Embryonic facial prominence (tissue), 1 donor: ENCODE measurements around the gene NDP.
"Not testable (repeated sequence)": the region's sequence is repeated elsewhere in the genome, so short reads cannot be mapped to it uniquely, and the experiment has no call there.

Experiments used
- DNase-seq: peaks from one replicate; pipeline ENCODE4 v3.0.0-alpha.2; 2016; ENCODE audit errors: extremely low spot score

Gene NDP

DNA sequence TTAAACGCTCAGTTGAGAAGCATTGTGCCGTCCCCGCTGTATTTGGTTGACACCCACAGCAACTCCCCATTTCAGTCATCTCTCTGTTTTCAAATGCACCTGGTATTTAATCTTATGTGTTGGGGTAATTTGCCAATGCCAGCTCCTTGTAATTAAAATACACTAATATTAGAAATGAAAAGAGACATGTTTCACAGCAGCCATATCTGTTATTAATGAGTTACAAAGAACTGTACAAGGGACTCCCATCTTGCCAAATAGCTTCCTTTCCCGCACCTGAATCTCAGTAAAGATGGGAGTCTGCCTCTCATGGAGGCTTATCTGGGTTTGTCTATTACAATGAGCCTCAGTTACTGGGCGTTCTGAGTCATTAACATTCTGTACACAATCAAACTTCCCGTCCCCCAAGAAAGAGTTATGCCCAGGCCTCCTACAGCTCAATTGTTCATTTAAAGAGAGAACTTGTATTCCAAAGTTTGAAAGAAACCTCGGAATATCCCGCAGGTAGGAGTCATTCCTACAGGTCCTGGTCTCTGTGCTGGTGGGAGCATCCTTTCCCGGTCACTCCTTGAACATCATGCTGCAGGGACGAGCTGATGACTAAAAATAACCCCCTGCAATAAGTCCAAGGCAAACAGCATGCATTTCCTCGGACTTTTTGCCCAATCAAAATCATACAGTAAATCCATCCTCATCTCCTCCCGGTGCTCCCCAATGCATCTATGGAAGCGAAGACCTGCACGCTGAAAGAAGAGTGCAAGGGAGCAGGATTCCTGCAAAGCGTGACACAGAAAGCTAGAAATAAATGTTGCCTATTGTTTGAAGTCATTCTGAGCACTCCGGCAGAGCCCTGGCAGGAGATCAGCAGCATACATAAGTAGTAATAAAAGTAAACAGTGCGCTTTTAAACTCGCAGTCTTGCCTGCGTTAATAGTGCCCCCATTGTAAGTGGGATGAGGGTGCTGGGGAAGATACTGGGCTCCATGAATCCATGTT lies 926 bp downstream of the NDP start:
- no peak for DNase-seq

GRCh38 chrX:43970528-43970927 lies 2.7 kb downstream of the NDP start:
- no peak for DNase-seq

- DNase-seq, result no peak
Measured at GRCh38 chrX:43969504-43970501, 3.4 kb downstream of the NDP start.

DNA sequence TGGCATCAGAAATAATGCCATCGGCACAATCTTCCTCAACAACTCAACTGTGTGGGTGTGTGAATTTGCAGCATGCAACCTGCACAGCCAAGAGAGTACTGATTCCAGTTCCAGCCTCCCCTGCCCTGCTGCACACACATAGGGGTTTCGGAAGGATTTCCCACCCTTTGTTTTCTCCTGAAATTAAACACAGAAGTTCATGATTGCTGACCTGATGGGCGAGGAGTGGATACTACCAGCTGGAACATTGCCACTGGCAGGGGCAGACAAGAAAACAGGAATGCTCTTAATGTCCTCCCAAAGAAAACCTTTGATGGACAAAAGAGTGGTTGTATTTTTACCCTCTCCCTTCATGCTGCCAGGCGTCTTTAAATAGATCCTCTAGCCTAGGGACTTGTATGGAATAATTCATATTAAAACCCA lies 4.8 kb downstream of the NDP start:
- no peak for DNase-seq

- DNase-seq, result no peak
Measured at GRCh38 chrX:43964936-43965335, 8.3 kb downstream of the NDP start.

DNA sequence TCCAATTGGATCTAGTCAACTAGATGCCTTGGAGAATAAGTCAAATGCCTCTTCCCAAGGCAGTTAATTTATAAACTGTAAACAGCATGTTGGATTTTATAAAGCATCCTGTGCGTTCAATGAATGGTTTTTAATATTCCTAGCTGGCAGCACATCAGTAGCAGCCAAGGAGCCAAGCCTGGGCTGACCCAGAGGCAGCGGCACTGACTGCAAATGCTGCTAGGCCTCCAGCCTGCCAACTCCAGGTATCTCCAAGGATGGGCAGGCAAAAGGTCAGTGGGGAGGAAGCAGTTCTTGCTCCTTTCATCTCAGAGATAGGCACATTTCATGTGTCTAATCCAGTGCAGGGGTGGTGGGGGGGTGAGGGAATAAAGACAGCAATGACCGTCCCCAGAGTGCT lies 9.5 kb downstream of the NDP start:
- DNase-seq, result no peak

GRCh38 chrX:43962636-43963035 lies 10.6 kb downstream of the NDP start:
- no peak for DNase-seq

- no peak for DNase-seq
Measured at GRCh38 chrX:43961699-43962098, 11.5 kb downstream of the NDP start.

- DNase-seq, result peak; percentile 53
Measured at GRCh38 chrX:43958529-43958928, 14.7 kb downstream of the NDP start.

DNA sequence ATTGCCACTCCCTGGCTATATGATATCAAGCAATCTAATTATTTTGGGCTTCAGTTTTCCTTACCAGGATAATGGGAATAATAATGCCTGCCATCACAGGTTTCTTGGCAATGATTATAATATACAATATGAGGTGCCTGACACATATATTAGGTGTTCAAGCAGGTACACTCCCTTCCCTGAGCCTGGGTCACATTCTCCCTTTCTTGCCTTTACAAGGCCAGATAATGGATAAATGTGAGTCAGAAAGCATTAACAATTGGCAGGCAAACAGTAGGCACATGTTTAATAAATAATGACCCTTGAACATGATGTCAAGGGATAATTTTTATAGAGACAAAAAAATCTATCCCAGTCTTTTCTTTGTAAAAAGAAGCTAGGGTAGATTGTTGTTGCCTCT lies 17.2 kb downstream of the NDP start:
- DNase-seq, result no peak

GRCh38 chrX:43953218-43953617 lies 20.0 kb downstream of the NDP start:
- DNase-seq, result no peak

DNA sequence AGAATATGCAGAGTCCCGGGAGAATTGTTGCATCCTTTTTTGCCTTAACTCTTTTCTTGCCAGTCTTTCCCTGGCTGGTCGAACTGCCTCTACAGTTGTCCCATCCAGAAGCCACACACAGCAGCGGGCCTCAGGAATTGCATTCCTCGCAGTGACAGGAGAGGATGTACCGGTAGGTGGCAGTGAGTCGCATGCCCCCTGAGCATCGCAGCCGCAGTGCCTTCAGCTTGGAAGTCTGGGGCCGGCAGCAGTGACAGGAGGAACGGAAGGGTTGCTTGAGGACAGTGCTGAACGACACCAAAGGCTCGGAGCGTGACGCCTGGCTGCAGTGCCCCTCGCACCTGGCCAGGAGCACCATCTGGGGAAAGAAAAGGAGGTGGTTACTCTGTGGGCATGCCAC lies 23.5 kb downstream of the NDP start:
- DNase-seq, result no peak

DNA sequence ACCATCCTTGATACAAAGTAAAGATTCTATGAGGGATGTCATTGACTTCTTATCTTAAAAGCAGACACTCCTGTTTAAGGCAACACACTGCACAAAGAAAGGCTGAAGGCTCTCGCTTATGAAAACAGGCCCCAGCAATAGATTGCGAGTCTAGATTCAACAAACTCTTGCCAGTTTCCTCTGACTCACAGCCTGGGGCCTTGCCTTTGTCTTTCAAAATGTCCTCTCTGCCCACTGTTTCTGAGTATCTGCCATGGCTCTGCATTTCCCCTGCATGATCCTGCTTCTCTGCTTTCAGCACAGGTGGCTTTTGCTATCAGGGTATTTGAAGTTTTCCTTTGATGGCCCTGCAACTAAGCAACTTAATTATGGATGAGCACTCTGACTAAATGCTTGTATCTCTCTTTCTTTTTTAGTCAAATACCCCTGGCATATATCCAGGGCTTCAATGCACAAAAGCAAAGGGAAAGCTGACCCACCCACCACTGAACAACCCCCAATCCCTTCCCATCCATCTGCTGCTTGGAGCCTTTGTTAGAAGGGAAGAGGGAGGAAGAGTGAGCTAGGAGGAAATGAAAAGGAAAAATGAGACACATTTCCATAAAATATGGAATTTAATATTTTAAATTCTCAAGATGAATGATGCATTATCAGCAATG lies 32.2 kb downstream of the NDP start:
- no peak for DNase-seq

GRCh38 chrX:43939187-43939926 lies 33.8 kb downstream of the NDP start:
- DNase-seq, result no peak

DNA sequence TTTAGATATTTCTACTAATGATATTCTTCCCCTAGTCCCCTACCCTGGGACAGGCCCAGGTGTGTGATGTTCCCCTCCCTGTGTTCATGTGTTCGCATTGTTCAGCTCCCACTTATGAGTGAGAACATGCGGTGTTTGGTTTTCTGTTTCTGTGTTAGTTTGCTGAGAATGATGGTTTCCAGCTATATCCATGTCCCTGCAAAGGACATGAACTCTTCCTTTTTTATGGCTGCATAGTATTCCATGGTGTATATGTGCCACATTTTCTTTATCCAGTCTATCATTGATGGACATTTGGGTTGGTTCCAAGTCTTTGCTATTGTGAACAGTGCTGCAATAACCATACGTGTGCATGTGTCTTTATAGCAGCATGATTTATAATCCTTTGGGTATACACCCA lies 51.2 kb downstream of the NDP start:
- DNase-seq, result not testable (repeated sequence)

- not testable (repeated sequence) for DNase-seq
Measured at GRCh38 chrX:43910772-43911171, 62.4 kb downstream of the NDP start.

DNA sequence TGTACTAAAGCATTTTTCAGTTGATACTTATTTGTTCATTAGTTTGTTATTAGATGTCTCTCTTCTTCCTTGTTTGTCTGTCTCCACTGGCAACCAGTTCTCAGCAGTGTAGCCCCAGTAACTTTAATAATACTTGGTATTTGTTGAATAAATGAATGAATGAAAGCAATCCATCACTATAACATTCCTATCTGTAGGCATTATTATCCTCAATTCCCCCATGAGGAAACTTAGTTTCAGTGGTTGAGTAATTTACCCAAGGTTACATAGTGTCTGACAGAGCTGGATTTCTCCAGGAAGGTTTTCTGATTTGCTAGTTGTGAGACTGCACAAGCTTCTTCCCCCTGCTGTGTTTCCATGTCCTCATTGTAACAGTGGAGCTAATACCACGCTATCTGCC lies 63.2 kb downstream of the NDP start:
- no peak for DNase-seq

DNA sequence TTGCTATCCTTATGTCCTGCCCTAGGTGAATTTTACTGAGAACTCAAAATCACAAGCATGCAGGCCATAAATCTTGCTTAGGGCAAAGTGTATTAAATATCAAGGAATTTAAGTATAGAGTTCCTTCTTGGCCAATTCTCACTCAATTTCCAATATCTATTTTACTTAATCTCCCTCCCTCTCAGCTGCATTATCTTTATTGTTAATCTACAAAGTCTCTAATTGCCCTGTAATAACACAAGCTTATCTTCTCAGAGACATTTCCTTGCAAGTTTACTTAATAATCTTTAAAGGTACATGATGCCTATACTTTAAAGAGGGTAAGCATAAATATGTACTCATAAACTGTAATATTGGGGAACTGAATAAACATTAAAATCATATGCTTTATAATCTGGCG lies 64.0 kb downstream of the NDP start:
- no peak for DNase-seq

DNA sequence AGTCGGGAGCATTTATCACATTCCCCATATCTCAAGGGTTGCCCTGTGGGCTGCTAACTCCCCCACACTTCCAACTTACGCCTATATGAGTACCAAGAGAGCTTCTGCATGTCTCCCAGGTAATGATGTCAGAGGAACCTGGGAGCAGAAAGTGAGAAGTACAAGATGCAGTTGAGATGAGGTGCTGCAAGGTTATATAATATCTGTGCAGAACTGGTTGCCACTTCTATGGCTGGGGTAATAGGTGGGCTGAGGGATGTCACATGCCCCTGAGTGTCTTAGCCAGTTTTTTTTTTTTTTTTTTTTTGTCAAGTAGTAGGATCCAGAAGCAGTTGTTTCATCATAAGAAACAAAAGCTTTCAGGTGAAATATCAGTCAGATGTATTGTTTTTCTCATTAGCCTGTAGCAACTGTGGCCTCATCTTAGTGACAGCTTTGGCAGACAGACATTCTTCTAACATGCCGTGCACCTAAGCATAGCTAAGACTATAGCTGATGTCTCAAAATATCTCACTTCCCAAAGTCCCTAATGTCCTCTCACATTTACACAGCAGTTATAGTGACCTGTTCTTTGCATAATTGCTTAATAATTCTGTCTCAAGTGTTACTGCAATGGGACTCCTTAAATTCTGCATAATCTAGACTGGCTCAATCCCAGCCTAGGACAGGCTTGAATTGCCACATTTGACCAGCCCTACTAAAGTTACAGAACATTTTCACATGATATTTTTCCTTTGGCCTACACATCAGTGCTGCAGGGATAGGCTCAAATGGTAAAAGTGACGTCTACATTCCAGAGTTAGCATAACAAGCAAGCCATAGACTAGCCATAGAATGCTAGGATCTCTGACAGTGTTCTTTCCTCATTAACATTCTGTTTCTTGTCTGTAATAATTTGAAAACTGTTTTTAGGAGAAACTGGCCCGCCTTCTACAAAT lies 73.0 kb downstream of the NDP start:
- DNase-seq, result no peak
